T-helper 2 cell treated with Interferon-gamma antibody and Interleukin-4, amounts not matched to agents 5 μg/mL and 100 μg/mL, for 36 hours (primary cell): ENCODE measurements around the gene TMOD2.
A peak's percentile ranks its signal among the peaks of the same experiment; 100 is the strongest.

Experiments used
- DNase-seq: peaks from one replicate; pipeline ENCODE4 v3.0.0; 2021; ENCODE audit warnings: low spot score
- H3K27ac Mint-ChIP-seq: one replicate; pipeline ENCODE4 v1.8.0; 2021; ENCODE audit warnings: mild to moderate bottlenecking, mixed read lengths
- H3K27me3 Mint-ChIP-seq: one replicate; pipeline ENCODE4 v1.8.0; 2021; ENCODE audit warnings: low read depth, mixed read lengths
- H3K36me3 Mint-ChIP-seq: one replicate; pipeline ENCODE4 v1.8.0; 2021; ENCODE audit warnings: low read depth, mixed read lengths
- H3K4me1 Mint-ChIP-seq: one replicate; pipeline ENCODE4 v1.8.0; 2021; ENCODE audit warnings: low read depth, mixed read lengths
- H3K4me3 Mint-ChIP-seq: one replicate; pipeline ENCODE4 v1.8.0; 2022; ENCODE audit warnings: mild to moderate bottlenecking, moderate library complexity, mixed read lengths
- H3K9me3 Mint-ChIP-seq: one replicate; pipeline ENCODE4 v1.8.0; 2021; ENCODE audit warnings: mixed read lengths

TMOD2 gene

DNA sequence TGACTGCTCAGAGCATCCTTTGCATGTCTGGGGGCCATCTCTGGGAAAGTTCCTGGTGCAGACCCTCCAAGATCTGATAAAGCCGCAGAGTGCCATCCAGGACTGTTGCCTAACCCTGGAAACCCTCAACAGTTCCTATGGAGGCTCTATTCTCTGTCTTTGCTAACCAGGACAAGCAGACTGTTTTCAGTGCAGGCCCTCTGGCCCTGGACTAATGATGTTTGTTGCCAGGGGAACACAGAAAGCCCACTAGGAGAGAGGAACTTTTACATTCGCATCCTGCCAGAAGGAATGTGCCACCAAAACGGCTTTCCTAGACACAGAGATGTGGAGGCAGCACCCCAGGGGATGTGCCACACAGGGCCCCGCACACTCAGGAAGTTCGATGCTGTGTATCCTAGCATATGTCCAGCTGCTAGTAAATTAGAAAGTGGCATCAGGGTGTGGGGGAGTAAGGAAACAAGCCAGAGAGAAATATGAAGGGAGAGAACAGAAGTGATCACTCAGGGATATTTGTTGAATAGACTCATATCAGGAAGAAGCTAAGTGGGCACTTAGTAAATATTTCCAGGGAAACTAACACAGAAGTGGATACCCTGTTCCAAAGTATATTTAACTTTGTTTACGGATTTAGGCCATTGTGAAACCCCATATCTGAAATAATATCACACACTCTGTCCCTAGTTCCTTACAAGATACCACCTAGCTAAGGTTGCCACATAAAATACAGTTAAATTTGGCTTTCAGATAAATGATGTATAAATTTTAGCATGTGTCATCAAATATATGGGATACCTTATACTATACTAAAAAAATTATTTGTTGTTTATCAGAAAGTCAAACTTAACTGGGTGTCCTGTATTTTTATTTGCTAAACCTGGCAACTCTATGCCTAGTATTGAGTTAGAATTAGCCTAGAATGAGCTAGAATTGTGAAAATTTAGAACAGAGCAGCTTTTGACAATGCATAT lies 48.2 kb downstream of the TMOD2 start:
- H3K9me3 Mint-ChIP-seq = no peaks in the 10 kb centered on the region
- peaks cover 9% of the 10 kb centered on the region for H3K4me1 Mint-ChIP-seq
- H3K36me3 Mint-ChIP-seq = no peaks in the 10 kb centered on the region
- no peaks in the 10 kb centered on the region for H3K27me3 Mint-ChIP-seq
- H3K4me3 Mint-ChIP-seq = no peak overlapping the region
- no peak for DNase-seq
- no peak overlapping the region for H3K27ac Mint-ChIP-seq

DNA sequence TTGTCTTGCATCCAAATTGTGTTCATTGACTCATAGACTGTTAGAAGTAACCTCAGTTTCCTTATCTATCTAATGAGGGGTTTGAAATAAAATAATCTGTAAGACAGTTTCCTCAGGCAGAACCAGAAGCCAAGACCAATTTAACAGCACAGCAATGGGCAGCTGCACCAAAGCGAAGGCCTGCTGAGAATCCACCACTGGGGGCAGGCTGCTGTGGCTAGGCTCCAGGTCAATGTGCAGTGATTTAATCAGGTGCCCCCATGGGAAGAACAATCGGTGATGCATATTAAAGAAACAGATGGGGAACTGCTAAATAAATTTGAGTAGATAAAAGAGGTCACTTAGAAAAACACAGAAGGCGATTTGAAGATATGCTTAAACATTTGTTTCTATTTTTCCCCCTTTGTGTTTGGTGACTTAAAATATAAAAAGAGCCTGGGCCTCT lies 50.0 kb downstream of the TMOD2 start:
- DNase-seq = no peak
- no peaks in the 10 kb centered on the region for H3K27me3 Mint-ChIP-seq
- H3K36me3 Mint-ChIP-seq = no peaks in the 10 kb centered on the region

DNA sequence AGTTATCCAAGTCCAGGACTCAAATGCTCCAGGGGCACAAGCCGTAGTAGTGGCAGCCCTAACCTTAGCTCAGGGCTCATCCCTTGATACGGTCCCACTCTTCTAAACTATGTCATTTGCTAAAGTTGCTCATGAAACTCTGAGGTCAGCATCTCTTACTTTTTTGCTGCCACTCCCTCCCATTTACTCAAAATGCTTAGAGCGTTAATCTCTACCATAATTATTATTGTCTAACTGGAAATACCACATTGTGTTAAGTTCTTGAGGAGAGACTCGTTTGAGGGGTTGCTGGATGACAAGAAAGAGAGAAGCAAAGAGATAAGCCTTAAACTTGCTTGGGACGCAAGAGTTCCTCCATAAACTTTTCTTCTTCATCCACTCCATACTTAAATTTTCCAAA lies 51.2 kb downstream of the TMOD2 start:
- Mint-ChIP-seq H3K4me1 (peaks cover 9% of the 10 kb centered on the region), H3K27ac (no peak overlapping the region), H3K36me3 (no peaks in the 10 kb centered on the region), H3K27me3 (no peaks in the 10 kb centered on the region), H3K9me3 (no peaks in the 10 kb centered on the region), H3K4me3 (no peak overlapping the region)
- DNase-seq = no peak

More for the DNA sequence above, 50.0 kb downstream of the TMOD2 start:
- Mint-ChIP-seq H3K4me1 (peaks cover 9% of the 10 kb centered on the region), H3K9me3 (no peaks in the 10 kb centered on the region), H3K27ac (no peak overlapping the region), H3K4me3 (no peak overlapping the region)

DNA sequence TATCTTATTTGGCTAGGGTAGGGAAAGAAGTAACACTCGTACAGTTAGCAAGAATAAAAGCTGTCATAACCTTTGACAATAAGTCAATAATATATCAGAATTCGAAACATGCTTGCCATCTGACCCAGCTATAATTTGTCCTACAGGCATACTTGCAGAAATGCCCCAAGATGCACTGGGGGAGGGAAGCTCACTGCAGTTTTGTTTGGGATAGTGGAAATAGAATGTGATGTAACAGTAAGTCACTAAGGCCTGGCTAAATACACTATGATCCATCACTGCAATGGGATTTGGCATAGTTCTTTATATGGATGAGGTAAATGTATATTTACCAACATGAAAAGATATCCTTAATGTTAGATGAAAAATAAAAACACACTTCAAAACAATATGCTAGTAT lies 52.6 kb downstream of the TMOD2 start:
- Mint-ChIP-seq H3K4me1 (peaks cover under 1% of the 10 kb centered on the region), H3K36me3 (no peaks in the 10 kb centered on the region), H3K9me3 (no peaks in the 10 kb centered on the region), H3K27me3 (no peaks in the 10 kb centered on the region), H3K27ac (no peak overlapping the region), H3K4me3 (no peak overlapping the region)
- no peak for DNase-seq

DNA sequence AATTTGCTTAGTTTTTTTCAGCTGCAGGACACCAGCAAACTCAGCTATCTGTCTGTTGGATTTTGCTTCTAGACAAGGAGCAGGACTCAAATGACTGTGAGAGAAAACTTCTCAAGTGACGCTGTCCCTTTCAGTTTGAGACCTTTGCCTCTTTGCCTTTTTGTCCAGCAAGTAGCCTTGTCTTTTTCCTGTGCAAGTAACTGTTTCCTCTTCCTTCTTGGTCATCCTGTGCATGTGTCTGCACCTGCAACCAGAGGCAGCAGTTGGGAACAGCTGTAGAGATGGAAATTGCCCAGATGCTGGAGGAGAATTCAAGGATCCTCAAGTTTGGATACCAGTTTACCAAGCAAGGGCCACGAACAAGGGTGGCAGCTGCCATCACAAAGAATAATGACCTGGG lies 54.7 kb downstream of the TMOD2 start:
- H3K4me1 Mint-ChIP-seq = no peaks in the 10 kb centered on the region
- no peak overlapping the region for H3K27ac Mint-ChIP-seq
- no peaks in the 10 kb centered on the region for H3K9me3 Mint-ChIP-seq
- no peaks in the 10 kb centered on the region for H3K27me3 Mint-ChIP-seq
- DNase-seq = no peak
- H3K4me3 Mint-ChIP-seq = no peak overlapping the region
- no peaks in the 10 kb centered on the region for H3K36me3 Mint-ChIP-seq

DNA sequence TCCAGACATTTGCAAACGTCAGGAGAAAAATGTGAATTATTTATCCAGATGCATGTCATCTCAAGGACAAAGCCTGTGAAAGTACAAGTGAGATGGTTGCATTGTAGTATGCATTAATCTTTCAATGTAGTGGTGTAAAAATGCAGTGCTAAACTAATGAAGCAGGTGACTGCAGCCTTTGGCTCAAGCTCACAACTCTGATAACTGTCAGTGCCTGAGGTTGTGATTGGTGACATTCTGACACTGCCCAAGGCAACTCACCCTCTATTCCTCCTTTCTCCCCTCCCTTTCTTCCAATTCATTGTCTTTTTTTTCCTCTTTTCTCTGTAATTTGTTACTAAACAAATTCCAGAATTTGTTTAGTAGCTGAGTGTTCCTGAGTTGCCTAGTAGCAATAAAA lies 58.1 kb downstream of the TMOD2 start:
- Mint-ChIP-seq H3K36me3 (no peaks in the 10 kb centered on the region), H3K27ac (no peak overlapping the region), H3K27me3 (no peaks in the 10 kb centered on the region), H3K9me3 (no peaks in the 10 kb centered on the region), H3K4me3 (no peak overlapping the region), H3K4me1 (no peaks in the 10 kb centered on the region)
- DNase-seq = no peak

DNA sequence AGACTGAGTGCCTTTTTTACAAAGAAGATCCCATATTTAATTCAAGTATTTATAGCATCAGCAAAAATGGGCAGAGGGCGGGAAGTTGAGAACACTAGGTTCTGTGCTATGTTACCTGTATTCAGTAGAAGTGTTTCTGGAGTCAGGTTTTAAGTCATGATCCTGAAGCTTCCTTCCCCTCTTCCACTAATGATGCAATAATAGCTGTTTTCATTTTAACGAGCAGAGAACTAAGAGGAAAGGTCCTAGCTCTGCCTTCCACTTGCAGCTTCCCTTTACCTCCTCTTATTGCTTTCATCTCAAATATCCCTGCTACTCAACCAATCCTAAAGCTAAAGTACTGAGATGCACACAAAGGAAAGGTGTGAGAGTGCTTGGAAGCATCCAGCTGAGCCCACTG lies 61.2 kb downstream of the TMOD2 start:
- H3K9me3 Mint-ChIP-seq = no peaks in the 10 kb centered on the region
- no peaks in the 10 kb centered on the region for H3K36me3 Mint-ChIP-seq
- H3K4me1 Mint-ChIP-seq = peaks cover 1% of the 10 kb centered on the region
- no peak overlapping the region for H3K27ac Mint-ChIP-seq
- no peak for DNase-seq
- no peak overlapping the region for H3K4me3 Mint-ChIP-seq
- no peaks in the 10 kb centered on the region for H3K27me3 Mint-ChIP-seq

DNA sequence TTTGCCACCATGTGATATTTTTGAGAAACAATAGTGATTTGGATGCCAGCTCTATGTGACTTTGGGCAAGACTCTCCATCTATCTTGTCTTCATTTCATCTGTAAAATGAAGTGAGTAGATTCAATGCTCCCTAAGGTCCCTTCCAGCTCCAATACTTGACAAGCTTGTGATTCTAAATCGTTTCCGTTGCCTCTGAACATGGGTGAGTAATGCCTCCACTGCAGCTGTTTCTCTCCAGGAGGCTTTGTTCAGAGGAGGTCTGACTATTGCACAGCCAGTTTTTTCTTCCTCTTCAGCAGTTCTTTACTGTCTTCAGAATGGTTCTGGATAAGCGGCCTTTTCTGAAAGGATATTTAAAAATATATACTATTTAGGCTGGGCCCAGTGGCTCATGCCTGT lies 63.2 kb downstream of the TMOD2 start:
- H3K4me1 Mint-ChIP-seq = peaks cover 1% of the 10 kb centered on the region
- H3K9me3 Mint-ChIP-seq = peaks cover 1% of the 10 kb centered on the region
- no peak overlapping the region for H3K4me3 Mint-ChIP-seq
- no peaks in the 10 kb centered on the region for H3K27me3 Mint-ChIP-seq
- no peaks in the 10 kb centered on the region for H3K36me3 Mint-ChIP-seq
- DNase-seq = no peak
- H3K27ac Mint-ChIP-seq = no peak overlapping the region

DNA sequence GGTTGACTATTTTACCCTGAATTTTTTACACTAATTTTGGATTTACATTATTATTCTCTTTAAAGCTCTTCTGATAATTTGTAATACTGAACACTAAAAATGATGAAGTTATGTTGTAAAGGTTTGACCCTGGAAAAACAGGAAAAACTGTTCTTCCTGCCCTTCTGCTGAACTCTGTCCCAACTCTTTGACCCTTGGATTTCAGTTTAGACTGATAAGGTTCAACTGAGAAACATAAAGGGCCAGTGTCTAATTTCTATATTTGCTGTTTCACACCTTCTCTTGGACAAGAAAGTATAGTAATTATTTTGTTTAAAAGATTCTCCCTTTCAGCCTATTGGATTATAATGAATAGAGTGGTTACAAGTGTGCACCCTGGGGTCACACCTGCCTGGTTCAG lies 65.2 kb downstream of the TMOD2 start:
- DNase-seq = no peak
- Mint-ChIP-seq H3K27ac (no peak overlapping the region), H3K4me1 (peaks cover 1% of the 10 kb centered on the region), H3K9me3 (peaks cover 17% of the 10 kb centered on the region), H3K27me3 (no peaks in the 10 kb centered on the region), H3K4me3 (no peak overlapping the region), H3K36me3 (peaks cover 2% of the 10 kb centered on the region)

DNA sequence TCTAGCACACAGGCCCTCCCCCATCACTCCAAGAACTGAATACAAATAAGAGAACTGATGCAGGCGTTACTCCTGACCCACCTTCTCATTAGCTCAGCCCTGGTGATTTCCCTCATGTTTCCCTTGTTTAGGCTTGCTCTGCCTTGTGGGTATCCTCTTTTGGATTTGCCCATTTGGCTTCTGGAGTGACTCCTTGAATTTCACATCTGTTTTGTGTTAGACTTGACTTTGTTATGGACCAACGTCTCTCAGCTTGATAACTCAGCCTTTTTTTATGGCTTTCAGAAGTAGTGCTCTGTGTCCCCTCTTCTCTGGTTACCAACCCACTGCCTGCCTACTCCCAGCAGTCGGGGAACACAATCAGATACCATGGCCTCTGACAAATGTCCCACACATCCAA lies 66.8 kb downstream of the TMOD2 start:
- Mint-ChIP-seq H3K36me3 (peaks cover 2% of the 10 kb centered on the region), H3K4me1 (peaks cover 1% of the 10 kb centered on the region), H3K4me3 (no peak overlapping the region), H3K27ac (no peak overlapping the region), H3K27me3 (no peaks in the 10 kb centered on the region), H3K9me3 (peaks cover 17% of the 10 kb centered on the region)
- no peak for DNase-seq

DNA sequence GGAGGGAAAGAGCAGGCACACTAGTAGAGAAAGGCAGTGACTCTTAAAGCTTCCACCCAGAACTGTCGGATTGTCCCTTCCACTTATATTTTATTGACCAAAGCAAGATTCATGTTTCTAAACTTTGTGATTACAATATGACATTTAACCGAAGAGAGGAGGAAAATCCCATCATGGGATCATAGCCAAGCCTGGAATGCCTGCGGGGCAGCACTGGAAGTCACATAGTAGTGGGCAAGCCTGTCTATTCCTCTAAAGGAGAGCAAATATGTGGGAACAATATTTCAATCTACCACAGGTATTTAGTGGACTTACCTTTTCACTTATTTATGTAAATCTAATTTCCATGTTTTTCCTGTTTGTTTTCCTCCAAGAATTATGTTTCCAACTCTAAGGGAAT lies 74.3 kb downstream of the TMOD2 start:
- DNase-seq = no peak
- peaks cover 2% of the 10 kb centered on the region for H3K36me3 Mint-ChIP-seq
- peaks cover 14% of the 10 kb centered on the region for H3K27me3 Mint-ChIP-seq
- H3K27ac Mint-ChIP-seq = no peak overlapping the region
- H3K9me3 Mint-ChIP-seq = peaks cover 7% of the 10 kb centered on the region
- H3K4me1 Mint-ChIP-seq = peaks cover 9% of the 10 kb centered on the region
- H3K4me3 Mint-ChIP-seq = no peak overlapping the region

DNA sequence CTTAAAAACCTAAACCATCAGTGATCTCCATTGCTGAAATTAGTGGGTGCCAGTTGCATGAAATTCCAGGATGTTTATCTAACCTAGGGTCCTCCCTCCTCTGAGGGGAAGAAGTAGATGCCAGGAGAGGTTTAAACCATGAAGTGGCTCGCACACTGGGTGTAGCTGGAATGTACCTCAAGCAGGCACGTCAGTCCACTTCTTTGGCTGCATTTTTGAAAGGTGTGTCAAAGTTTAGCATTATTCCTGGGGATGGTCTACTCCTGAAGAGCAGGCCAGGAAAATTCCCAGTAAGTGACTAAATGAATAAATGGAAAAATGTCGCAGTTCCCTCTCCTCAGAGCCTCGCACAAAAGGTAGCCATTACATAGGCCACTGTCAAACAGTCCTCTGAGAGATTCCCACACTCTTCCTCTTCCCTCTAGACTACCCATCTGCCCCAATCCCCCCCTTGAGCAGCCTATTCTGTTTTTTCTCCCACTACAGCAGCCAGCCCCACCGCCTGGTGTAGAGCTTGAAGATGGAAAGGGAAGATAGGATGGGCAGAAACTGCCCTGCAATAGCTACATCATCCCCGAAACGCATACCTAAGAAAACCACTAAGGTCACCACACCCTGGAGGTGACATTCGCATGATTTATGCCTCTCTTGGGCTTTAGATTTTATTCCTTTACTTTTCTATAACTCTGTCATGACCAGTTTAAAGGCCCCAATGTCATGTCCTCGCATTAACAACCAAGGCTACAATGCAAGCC lies 77.4 kb downstream of the TMOD2 start:
- Mint-ChIP-seq H3K4me3 (peak overlapping the region; percentile 89), H3K9me3 (no peaks in the 10 kb centered on the region), H3K27me3 (peaks cover 14% of the 10 kb centered on the region), H3K27ac (no peak overlapping the region), H3K4me1 (peaks cover 33% of the 10 kb centered on the region), H3K36me3 (peaks cover 2% of the 10 kb centered on the region)
- no peak for DNase-seq

DNA sequence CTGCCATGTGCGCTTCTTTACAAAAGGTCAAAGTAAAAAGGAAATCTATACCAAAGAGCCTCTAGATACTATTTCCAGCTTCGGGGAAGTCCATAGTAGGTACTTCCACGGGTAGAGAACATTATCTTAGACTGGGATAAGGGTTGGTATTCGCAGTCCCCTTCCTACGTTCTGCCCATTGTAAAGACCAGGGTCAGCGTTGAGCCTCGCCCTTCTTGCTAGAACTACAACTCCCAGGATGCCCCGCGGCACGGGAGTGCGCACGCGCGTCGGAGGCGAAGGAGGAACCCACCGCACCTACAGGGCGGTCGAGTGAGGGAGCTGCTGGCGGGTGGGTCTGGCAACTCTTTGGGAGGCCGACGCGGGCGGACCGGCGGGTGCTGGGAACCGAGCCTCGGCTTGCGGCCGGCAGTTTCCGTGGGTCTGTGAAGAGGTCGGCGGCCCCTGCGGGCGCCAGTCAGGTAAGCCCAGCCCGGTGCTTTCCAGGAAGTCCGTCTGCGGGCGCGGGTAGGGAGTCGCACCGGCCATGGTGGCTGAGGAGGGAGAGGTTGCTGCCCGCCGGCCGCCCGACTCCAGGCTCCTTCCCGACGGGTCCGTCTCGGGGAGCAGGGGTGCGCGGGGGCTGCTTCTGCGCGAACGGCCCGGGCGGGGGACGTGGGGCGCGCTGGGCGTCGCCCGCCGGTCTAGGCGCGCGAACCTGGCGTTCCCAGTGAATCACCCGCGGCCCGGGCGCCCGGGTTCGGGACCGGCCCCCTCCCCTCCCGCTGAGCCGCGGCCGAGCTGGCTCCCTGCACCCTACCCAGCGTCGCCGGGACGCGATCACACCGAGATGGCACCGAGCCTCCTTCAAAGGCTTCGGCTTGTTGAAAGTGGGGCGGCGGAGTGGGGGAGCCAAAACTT lies 78.2 kb downstream of the TMOD2 start, which contains the start of gene TMOD3:
Gene TMOD3, plus strand, starts transcription at position 278 of the 900 bp plus-strand sequence. CDS start 33,232 bp downstream, outside the sequence.
- DNase-seq = peak; percentile 92
- no peaks in the 10 kb centered on the region for H3K9me3 Mint-ChIP-seq
- H3K4me1 Mint-ChIP-seq = peaks cover 38% of the 10 kb centered on the region
- peaks cover 2% of the 10 kb centered on the region for H3K36me3 Mint-ChIP-seq
- H3K27ac Mint-ChIP-seq = peak within 1 kb of the TSS; percentile 96
- peaks cover 13% of the 10 kb centered on the region for H3K27me3 Mint-ChIP-seq
- H3K4me3 Mint-ChIP-seq = peak within 1 kb of the TSS; percentile 98
